HL-60 (cell line): Measurements from ENCODE around the gene UBE2S.

Experiments
- DNase-seq, 2 experiments: peaks; one replicate each; pipeline ENCODE4 v3.0.0-alpha.2; 2010 to 2020; ENCODE audit warnings: low read depth in 1 of 2, low spot score in 1 of 2
- H3K27ac ChIP-seq: fragments of 250-450 bp; sonication (Bioruptor Pico); replicated peaks from 2 replicates; pipeline ENCODE4 v1.5.1; 2020; ENCODE audit warnings: mild to moderate bottlenecking, moderate library complexity
- H3K27me3 ChIP-seq: fragments of 250-450 bp; sonication (Bioruptor Pico); 2 replicates; pipeline ENCODE4 v1.5.1; 2021; ENCODE audit warnings: mild to moderate bottlenecking, moderate library complexity; ENCODE audit not compliant: insufficient read depth, poor library complexity, severe bottlenecking
- H3K4me3 ChIP-seq: replicated peaks from 2 replicates; pipeline ENCODE4 v1.5.1; 2011; ENCODE audit warnings: mild to moderate bottlenecking, control low read depth, low read length; ENCODE audit not compliant: insufficient read depth
- CTCF ChIP-seq: IDR thresholded peaks from one replicate; pipeline ENCODE4 v1.5.1; 2011; ENCODE audit warnings: low read length, control low read depth, inconsistent platforms; ENCODE audit not compliant: insufficient read depth
- GABPA ChIP-seq: IDR thresholded peaks from 2 replicates; pipeline ENCODE4 v1.6.1; 2012; ENCODE audit warnings: low read depth
- POLR2AphosphoS5 ChIP-seq: IDR thresholded peaks from 2 replicates; pipeline ENCODE4 v1.6.1; 2012; ENCODE audit warnings: low read depth
- REST ChIP-seq: IDR thresholded peaks from 2 replicates; pipeline ENCODE4 v1.6.1; 2012; ENCODE audit warnings: low read depth; ENCODE audit not compliant: insufficient replicate concordance
- SPI1 ChIP-seq: IDR thresholded peaks from 2 replicates; pipeline ENCODE4 v1.6.1; 2012; ENCODE audit warnings: low read depth, mild to moderate bottlenecking, borderline replicate concordance

Gene UBE2S

GRCh38 chr19:55434356-55434919 is 26.9 kb upstream of the UBE2S start:
- DNase-seq, result no peak
- TF ChIP-seq SPI1 (no peak), CTCF (no peak), GABPA (no peak), REST (no peak), POLR2AphosphoS5 (no peak)
- H3K27ac ChIP-seq, result no peak overlapping the region
- H3K4me3 ChIP-seq, result no peak overlapping the region
- no peaks in the 10 kb centered on the region for H3K27me3 ChIP-seq

DNA sequence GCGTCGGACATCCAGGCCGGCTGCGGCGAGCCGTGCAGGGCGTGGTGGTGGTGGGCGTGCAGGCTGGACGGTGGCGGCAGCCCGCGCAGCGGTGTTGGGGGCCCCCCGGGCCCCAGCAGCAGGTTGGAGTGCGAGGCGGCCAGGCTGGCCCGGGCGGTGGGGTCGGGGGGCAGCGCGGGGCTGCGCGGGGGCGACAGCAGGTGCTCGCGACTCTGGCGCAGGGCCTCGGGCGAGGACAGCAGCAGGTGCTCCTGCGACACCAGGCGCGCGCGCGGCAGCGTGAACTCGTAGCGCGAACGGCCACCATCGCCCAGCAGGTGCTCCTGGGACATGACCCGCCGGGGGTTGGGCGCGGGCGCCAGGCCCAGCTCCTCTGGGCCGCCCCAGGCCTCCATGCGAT is 25.7 kb upstream of the UBE2S start:
- Histone ChIP-seq H3K4me3 (no peak overlapping the region), H3K27ac (no peak overlapping the region)

DNA sequence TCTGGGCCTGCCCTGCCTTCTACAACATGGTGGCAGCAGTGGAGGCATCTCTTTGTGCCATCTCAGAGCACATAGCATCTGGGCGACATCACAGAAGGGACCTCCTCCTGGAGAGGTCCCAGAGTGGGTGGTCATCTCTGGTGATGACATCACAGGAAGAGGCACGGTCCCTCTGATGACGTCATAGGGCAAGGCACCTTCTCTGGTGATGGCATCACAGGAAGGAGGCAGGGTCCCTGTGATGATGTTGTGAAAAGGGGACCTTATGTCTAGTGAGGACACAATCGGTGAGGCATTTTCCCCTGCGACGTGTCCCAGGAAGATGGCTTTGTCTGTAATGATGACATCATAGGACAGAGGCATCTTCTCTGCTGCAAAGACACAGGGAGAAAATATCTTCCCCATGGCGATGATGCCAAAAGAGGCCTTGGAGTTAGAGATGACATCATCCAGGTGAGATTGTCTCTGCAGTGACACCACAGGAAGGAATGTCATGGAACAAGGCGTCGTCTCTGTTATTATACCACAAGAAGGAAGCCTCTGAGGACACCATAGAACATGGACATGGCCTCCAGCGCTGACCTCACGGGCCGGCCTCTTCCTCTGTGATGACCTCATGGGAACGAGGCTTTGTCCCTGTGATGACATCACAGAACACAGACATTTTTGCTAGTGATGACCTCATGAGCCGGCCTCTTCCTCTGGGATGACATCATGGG is 24.8 kb upstream of the UBE2S start:
- TF ChIP-seq SPI1 (no peak), POLR2AphosphoS5 (no peak), CTCF (no peak), REST (no peak)
- no peak overlapping the region for H3K27ac ChIP-seq
- H3K27me3 ChIP-seq, result no peaks in the 10 kb centered on the region
- no peak overlapping the region for H3K4me3 ChIP-seq
- DNase-seq, result no peak

More for the DNA sequence above, 25.7 kb upstream of the UBE2S start:
- DNase-seq, result no peak
- H3K27me3 ChIP-seq, result no peaks in the 10 kb centered on the region
- TF ChIP-seq REST (no peak), POLR2AphosphoS5 (no peak)
